ENCODE results near the gene PRXL2B.

PRXL2B gene

DNA sequence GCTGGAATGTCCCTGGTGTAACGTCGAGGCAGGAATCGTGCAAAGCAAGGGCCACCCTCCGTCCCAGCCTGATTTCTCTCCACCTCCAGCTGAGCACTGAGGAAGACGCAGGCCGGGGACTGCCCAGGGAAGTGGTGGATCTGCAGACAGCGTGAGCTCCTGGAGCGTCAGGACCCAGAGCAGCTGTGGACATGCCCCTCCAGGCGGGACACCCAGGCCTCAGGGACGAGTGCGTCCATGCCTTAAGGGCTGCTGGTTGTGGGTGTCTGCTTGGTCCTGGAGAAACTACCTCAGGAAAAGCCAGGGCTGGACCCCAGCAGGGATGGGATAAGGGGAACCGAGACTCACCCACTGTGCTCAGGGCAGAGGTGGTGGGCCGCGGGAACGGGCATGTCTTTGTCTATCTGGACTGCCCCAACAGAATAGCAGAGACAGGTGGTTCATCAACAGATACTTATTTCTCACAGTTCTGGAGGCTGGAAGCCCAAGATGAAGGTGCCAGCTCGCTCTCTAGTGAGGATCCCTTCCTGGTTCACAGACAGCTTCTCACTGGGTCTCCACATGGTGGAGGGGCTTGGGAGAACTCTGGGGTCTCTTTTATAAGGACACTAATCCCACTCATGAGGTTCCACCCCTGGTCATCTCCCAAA is 52.0 kb downstream of the PRXL2B start:
- H3K27me3 ChIP-seq (ENCODE audit: control insufficient read depth, insufficient read depth, low read length), result peaks cover 38% of the 10 kb centered on the region
- no peak overlapping the region for H3K4me3 ChIP-seq (ENCODE audit: low read length)
- H3K4me1 ChIP-seq (ENCODE audit: control insufficient read depth, insufficient read depth, low read length), result peaks cover 10% of the 10 kb centered on the region
- H3K9ac ChIP-seq (ENCODE audit: low read length), result no peak overlapping the region
- peaks cover 4% of the 10 kb centered on the region for H3K9me3 ChIP-seq (ENCODE audit: control insufficient read depth, low read length)
- no peaks in the 10 kb centered on the region for H3K36me3 ChIP-seq (ENCODE audit: control insufficient read depth, insufficient read depth, low read length)

DNA sequence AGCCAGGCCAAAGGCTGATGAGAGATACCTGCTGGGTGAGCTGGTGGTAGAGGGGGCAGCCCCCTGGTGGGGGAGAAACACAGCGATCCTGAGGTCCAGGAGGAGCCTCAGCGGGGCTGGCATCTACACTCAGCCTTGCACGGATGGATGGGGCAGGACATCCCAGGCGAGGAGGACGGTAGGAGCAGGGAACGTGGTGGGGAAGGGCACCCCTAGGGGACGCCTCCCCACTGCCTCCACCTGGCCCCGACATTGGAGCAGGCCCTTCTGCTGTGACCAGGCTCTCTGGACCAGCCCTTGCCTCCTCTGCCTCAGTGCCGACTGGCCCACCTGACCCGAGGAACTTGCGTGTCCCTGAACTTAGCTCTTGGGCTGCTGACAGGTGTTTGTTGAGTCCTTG is 52.6 kb downstream of the PRXL2B start:
- H3K36me3 ChIP-seq (ENCODE audit: control insufficient read depth, insufficient read depth, low read length), result no peaks in the 10 kb centered on the region
- peaks cover 4% of the 10 kb centered on the region for H3K9me3 ChIP-seq (ENCODE audit: control insufficient read depth, low read length)
- H3K27me3 ChIP-seq (ENCODE audit: control insufficient read depth, insufficient read depth, low read length), result peaks cover 32% of the 10 kb centered on the region
- H3K9ac ChIP-seq (ENCODE audit: low read length), result no peak overlapping the region
- peaks cover 10% of the 10 kb centered on the region for H3K4me1 ChIP-seq (ENCODE audit: control insufficient read depth, insufficient read depth, low read length)
- H3K4me3 ChIP-seq (ENCODE audit: low read length), result no peak overlapping the region

DNA sequence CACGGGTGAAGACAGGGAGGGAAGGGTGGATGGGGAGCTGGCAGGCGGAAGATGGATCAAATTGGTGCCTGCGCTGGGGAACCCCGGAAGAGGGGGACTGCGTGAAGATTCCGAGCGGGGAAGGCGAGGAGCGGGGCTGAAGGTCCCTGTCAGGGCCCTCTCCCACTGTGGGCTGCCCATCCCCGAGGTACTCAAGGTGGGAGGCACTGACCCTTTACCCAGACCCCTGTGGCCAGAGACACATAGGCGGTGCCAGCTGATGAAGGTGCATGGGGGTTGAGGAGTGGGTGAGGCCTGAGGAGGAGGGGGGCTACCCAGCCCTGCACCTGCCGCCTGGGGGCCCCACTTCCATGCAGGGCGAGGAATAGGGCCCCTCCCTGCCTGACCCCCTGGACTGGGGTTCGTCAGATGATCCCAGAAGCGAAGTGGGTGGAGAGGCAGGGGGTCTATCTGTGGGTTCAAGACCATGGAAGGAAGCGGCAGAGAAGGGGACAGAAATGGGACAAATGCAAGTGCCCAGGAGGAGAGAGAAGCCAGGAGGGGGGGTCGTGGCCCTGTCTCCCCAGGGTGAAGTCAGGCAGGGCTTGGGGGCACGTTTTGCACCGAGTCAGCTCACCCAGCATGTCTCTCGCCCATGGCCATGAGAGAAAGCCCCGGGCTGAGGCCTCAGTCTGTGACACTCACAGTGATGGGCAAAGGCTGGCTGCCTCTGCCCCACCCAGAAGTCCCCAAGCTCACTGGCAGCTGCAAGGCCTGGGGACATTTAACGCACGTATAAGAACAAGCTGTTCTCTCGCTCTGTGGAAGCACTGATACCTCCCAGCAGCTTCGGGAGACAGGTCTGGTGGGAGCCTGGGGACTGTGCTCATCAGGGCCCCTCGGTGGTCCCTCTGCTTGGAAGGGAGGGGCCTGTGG is 53.3 kb downstream of the PRXL2B start:
- no peak overlapping the region for H3K4me3 ChIP-seq (ENCODE audit: low read length)
- H3K9ac ChIP-seq (ENCODE audit: low read length), result no peak overlapping the region
- no peaks in the 10 kb centered on the region for H3K36me3 ChIP-seq (ENCODE audit: control insufficient read depth, insufficient read depth, low read length)
- H3K27me3 ChIP-seq (ENCODE audit: control insufficient read depth, insufficient read depth, low read length), result peaks cover 29% of the 10 kb centered on the region
- H3K9me3 ChIP-seq (ENCODE audit: control insufficient read depth, low read length), result peaks cover 4% of the 10 kb centered on the region
- peaks cover 10% of the 10 kb centered on the region for H3K4me1 ChIP-seq (ENCODE audit: control insufficient read depth, insufficient read depth, low read length)

DNA sequence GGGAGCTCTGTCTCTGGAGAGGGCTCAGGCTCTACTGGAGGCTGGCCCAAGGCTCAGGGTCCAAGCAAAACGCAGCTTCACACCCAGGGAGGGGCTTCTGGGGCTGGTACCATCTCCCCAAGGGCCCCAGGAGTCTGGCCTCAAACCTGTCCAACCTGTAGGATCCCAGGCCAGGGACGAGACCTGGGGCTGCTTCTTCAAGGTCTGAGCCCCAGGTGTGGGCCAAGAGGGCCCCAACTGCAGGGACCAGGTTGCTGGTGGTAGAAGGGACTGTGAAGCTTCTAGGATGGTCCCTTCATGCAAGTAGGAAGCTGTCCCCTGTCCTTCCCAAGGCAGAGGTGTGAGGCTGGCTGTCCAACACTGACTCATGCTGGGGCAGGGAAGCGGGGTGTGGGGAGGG is 54.0 kb downstream of the PRXL2B start:
- Histone ChIP-seq H3K36me3 (ENCODE audit: control insufficient read depth, insufficient read depth, low read length) (no peaks in the 10 kb centered on the region), H3K4me3 (ENCODE audit: low read length) (no peak overlapping the region), H3K9ac (ENCODE audit: low read length) (no peak overlapping the region), H3K27me3 (ENCODE audit: control insufficient read depth, insufficient read depth, low read length) (peaks cover 23% of the 10 kb centered on the region), H3K9me3 (ENCODE audit: control insufficient read depth, low read length) (peaks cover 4% of the 10 kb centered on the region), H3K4me1 (ENCODE audit: control insufficient read depth, insufficient read depth, low read length) (peaks cover 10% of the 10 kb centered on the region)

All from mucosa of stomach (tissue), 1 donor.